ENCODE measurements around the gene C10orf143.

DNA sequence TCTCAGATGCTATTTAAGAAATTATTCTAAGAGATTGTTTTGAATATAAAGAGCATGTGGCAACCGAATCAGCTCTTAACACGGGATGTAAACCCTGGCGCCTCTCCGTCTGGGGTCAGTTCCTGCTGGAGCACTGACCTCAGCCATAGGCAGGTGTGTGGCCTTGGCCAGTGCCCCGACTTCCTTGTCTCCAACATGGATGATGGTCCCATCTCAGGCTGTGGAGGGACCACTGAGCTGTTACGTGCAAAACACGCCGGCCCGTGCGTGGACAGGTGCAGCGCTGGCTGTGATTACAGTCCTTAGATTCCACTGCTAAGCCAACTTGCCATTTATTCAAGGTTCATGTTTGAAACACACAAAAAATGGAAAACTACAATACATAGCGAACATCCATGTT lies 59.9 kb downstream of the C10orf143 start:
- TF ChIP-seq EZH2 (IDR thresholded peaks at IDR 0.05; ENCODE audit: low read length) (no peak), CTCF (optimal IDR thresholded peaks at IDR 0.05 in 1 of 3, IDR thresholded peaks at IDR 0.05 in 1 of 3, conservative IDR thresholded peaks at IDR 0.05 in 1 of 3; ENCODE audit: extremely low read depth in 1 of 3, insufficient read depth in 2 of 3, low read length in 3 of 3) (no peak)
